MM.1S (cell line): ENCODE results near the gene KRTAP4-3.

Experiments
- CTCF ChIP-seq: fragments of 300-600 bp; sonication (generic); IDR thresholded peaks from 2 replicates; pipeline ENCODE4 v1.5.1; 2016; ENCODE audit warnings: antibody characterized with exemption, low read length, mixed read lengths
- EZH2 ChIP-seq: fragments of 300-600 bp; sonication (generic); optimal IDR thresholded peaks from 2 replicates; pipeline ENCODE3; 2017; ENCODE audit warnings: low read depth, mild to moderate bottlenecking, antibody characterized with exemption, low read length, mixed read lengths
- EZH2phosphoT487 ChIP-seq: fragments of 300-600 bp; sonication (generic); IDR thresholded peaks from 2 replicates; pipeline ENCODE4 v1.6.1; 2018; ENCODE audit warnings: antibody characterized with exemption, low read length

- TF ChIP-seq CTCF (no peak), EZH2 (no peak), EZH2phosphoT487 (no peak)
These were observed 18.9 kb upstream of the KRTAP4-3 start for GRCh38 chr17:41186872-41187271.
